HCT116 (cell line): Measurements from ENCODE around the gene ALPL.

Experiments
- CBX3 ChIP-seq: IDR thresholded peaks from 2 replicates; pipeline ENCODE4 v1.6.1; 2012; ENCODE audit warnings: low read depth
- CEBPB ChIP-seq: IDR thresholded peaks from 2 replicates; pipeline ENCODE4 v1.6.1; 2012; ENCODE audit warnings: low read depth
- POLR2A ChIP-seq: IDR thresholded peaks from 2 replicates; pipeline ENCODE4 v1.7.0; 2011; ENCODE audit warnings: borderline replicate concordance; ENCODE audit not compliant: insufficient read depth, insufficient read length; ENCODE audit errors: extremely low read depth
- POLR2AphosphoS5 ChIP-seq: IDR thresholded peaks from 2 replicates; pipeline ENCODE4 v1.6.1; 2011; ENCODE audit warnings: mild to moderate bottlenecking, low read depth, low read length, moderate library complexity
- SIN3A ChIP-seq: IDR thresholded peaks from 2 replicates; pipeline ENCODE4 v1.6.1; 2012; ENCODE audit warnings: low read depth
- TF ChIP-seq, protein P1 (sequence below), 3 experiments: fragments of 200-600 bp in 1 of 3; sonication (generic) in 1 of 3; IDR thresholded peaks in 2 of 3; conservative IDR thresholded peaks in 1 of 3; 2 replicates each; pipeline ENCODE4 v1.5.1; 2012 to 2017; ENCODE audit warnings: low read depth in 2 of 3, low read length in 2 of 3, antibody characterized with exemption in 1 of 3, borderline replicate concordance in 1 of 3, control low read depth in 1 of 3, mild to moderate bottlenecking in 1 of 3, mixed read lengths in 1 of 3, mixed run types in 1 of 3, moderate library complexity in 1 of 3; ENCODE audit not compliant: insufficient read depth in 1 of 3
- TF ChIP-seq, protein P2 (sequence below): IDR thresholded peaks from 2 replicates; pipeline ENCODE4 v1.6.1; 2012

DNA sequence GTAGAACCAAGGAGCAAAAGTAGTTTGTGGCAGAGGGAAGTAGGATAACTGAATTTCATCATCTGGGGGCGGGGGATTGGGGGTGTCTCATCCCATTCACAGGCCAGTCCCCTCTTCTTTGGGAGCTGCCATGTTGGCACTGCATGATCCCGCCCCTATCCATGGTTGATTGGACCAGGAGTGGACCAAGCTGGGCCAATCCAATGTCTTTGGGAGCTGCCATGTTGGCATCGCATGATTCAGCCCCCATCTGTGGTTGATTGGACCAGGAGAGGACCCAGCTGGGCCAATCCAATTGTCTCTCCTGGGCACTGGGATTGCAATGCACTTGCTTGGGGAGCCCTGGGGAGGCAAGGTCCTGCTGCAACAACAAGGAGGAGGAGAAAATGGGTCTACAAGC is 12.3 kb upstream of the ALPL start:
- TF ChIP-seq, protein P1, sequence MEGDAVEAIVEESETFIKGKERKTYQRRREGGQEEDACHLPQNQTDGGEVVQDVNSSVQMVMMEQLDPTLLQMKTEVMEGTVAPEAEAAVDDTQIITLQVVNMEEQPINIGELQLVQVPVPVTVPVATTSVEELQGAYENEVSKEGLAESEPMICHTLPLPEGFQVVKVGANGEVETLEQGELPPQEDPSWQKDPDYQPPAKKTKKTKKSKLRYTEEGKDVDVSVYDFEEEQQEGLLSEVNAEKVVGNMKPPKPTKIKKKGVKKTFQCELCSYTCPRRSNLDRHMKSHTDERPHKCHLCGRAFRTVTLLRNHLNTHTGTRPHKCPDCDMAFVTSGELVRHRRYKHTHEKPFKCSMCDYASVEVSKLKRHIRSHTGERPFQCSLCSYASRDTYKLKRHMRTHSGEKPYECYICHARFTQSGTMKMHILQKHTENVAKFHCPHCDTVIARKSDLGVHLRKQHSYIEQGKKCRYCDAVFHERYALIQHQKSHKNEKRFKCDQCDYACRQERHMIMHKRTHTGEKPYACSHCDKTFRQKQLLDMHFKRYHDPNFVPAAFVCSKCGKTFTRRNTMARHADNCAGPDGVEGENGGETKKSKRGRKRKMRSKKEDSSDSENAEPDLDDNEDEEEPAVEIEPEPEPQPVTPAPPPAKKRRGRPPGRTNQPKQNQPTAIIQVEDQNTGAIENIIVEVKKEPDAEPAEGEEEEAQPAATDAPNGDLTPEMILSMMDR (IDR thresholded peaks at IDR 0.05 in 2 of 3, conservative IDR thresholded peaks at IDR 0.05 in 1 of 3; ENCODE audit: borderline replicate concordance in 1 of 3, insufficient read depth in 1 of 3, low read depth in 2 of 3, low read length in 2 of 3): no peak
- no peak for TF ChIP-seq POLR2AphosphoS5
- no peak for TF ChIP-seq CEBPB
- TF ChIP-seq, protein P2, sequence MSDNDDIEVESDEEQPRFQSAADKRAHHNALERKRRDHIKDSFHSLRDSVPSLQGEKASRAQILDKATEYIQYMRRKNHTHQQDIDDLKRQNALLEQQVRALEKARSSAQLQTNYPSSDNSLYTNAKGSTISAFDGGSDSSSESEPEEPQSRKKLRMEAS: no peak
- TF ChIP-seq SIN3A: no peak
- no peak for TF ChIP-seq POLR2A
- no peak for TF ChIP-seq CBX3
